ENCODE results near the gene TTYH3. TPM values are rescaled to one million over a fixed set of nuclear protein-coding genes. Genes with fewer than 3 reads are reported as not detected.

The TTYH3 gene
- total and polyA plus RNA-seq, 2 of the 13 experiments (the other 11 are each of a cell fraction or from before 2014, with no cell fraction given): 26.3 to 50.0 TPM

- TF ChIP-seq TRIM24 (CRISPR knock-in tag; IDR thresholded peaks at IDR 0.05) (no peak), GZF1 (CRISPR knock-in tag; IDR thresholded peaks at IDR 0.05) (0 out of 2 replicates have a peak, but pooled peaks have one; percentile 35), BRCA1 (CRISPR knock-in tag; IDR thresholded peaks at IDR 0.05) (no peak), ZMYM2 (CRISPR knock-in tag; IDR thresholded peaks at IDR 0.05) (no peak), TBX2 (CRISPR knock-in tag; IDR thresholded peaks at IDR 0.05; ENCODE audit: borderline replicate concordance) (no peak; the same call in 1 of the 2 replicates), SMC3 (IDR thresholded peaks at IDR 0.05; ENCODE audit: low read length) (no peak), ZNF574 (CRISPR knock-in tag; IDR thresholded peaks at IDR 0.05) (no peak; the same call in 1 of the 2 replicates), RBFOX2 (IDR thresholded peaks at IDR 0.05; ENCODE audit: low read depth, low read length) (0 out of 2 replicates have a peak, but pooled peaks have one; percentile 43), MIXL1 (CRISPR knock-in tag; IDR thresholded peaks at IDR 0.05) (0 out of 2 replicates have a peak, but pooled peaks have one; percentile 16), RBAK (CRISPR knock-in tag; IDR thresholded peaks at IDR 0.05) (no peak), SKIL (CRISPR knock-in tag; IDR thresholded peaks at IDR 0.05; ENCODE audit: borderline replicate concordance) (0 out of 2 replicates have a peak, but pooled peaks have one; percentile 12), CTCF (CRISPR knock-in tag; IDR thresholded peaks at IDR 0.05) (peak; percentile 23; the same call in 1 of the 2 replicates)
- TF ChIP-seq, protein P1, sequence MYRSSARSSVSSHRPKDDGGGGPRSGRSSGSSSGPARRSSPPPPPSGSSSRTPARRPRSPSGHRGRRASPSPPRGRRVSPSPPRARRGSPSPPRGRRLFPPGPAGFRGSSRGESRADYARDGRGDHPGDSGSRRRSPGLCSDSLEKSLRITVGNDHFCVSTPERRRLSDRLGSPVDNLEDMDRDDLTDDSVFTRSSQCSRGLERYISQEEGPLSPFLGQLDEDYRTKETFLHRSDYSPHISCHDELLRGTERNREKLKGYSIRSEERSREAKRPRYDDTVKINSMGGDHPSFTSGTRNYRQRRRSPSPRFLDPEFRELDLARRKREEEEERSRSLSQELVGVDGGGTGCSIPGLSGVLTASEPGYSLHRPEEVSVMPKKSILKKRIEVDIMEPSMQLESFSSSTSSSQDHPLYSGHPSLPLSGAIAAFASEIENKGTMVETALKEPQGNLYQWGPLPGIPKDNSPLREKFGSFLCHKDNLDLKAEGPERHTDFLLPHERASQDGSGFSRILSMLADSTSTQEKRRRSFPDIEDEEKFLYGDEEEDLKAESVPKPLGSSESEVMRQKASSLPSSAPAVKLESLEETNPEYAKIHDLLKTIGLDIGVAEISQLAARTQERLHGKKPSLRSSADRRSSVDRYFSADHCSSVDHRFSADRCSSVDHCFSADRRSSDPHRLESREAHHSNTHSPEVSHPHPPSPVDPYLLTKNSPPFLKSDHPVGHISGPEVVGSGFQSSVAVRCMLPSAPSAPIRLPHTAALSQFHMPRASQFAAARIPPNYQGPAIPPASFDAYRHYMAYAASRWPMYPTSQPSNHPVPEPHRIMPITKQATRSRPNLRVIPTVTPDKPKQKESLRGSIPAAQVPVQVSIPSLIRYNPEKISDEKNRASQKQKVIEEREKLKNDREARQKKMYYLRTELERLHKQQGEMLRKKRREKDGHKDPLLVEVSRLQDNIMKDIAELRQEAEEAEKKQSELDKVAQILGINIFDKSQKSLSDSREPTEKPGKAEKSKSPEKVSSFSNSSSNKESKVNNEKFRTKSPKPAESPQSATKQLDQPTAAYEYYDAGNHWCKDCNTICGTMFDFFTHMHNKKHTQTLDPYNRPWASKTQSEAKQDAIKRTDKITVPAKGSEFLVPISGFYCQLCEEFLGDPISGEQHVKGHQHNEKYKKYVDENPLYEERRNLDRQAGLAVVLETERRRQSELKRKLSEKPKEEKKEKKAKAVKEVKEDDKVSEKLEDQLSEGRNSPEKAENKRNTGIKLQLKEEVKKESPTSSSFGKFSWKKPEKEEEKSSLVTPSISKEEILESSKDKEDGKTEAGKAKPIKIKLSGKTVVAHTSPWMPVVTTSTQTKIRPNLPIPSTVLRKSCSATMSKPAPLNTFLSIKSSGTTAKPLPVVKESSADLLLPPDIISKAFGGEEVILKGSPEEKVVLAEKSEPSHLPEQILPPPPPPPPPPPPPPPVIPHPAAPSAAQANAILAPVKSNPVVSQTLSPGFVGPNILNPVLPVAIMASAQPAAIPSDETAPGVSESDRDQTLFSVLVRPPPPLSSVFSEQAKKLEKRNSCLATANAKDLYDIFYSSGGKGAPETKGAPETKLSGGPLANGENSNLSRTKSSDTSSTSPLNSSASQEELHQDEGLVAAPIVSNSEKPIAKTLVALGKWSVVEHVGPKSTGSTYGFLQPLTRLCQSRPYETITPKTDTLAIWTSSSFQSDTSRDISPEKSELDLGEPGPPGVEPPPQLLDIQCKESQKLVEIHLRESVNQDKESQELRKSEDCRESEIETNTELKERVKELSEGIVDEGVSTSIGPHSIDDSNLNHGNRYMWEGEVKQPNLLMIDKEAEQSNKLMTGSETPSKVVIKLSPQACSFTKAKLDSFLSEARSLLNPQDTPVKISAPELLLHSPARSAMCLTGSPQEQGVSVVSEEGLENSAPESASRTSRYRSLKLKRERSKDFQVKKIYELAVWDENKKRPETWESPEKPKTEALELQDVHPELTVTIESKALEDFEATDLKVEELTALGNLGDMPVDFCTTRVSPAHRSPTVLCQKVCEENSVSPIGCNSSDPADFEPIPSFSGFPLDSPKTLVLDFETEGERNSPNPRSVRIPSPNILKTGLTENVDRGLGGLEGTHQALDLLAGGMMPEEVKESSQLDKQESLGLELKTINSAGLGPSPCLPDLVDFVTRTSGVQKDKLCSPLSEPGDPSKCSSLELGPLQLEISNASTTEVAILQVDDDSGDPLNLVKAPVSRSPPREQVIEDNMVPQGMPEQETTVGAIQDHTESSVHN (CRISPR knock-in tag; IDR thresholded peaks at IDR 0.05): peak; percentile 21; the same call in 1 of the 2 replicates
Measured at GRCh38 chr7:2629746-2630681, 1.8 kb upstream of the TTYH3 start (continued).

Measured in HepG2 (cell line).